HepG2 (cell line): ENCODE data around the gene MCM10. TPM values are rescaled to one million over a fixed set of nuclear protein-coding genes. Genes with fewer than 3 reads are reported as not detected.

Experiments
- ATAC-seq: fragments of 200-7000 bp; cut with Tn5 transposase; 3 replicates; pipeline ENCODE4 v1.9.1; 2020; ENCODE audit warnings: mild to moderate bottlenecking, moderate library complexity
- BruUV-seq: library from RNA; stranded (reverse); fragments of 400-500 nt; replicated peaks from 2 replicates; lab custom pipeline; 2021; lab: Mats Ljungman, UMichigan
- CTCF ChIA-PET: fragments of 300-600 bp; formaldehyde crosslinking; extraction: SDS; loops from one replicate; lab custom pipeline; 2021; ENCODE audit warnings: low total read pairs, inconsistent platforms, low intra/inter-chr PET ratio; lab: Yijun Ruan, JAX
- POLR2A ChIA-PET: fragments of 350-600 bp; sonication (Branson Sonifier 250); formaldehyde crosslinking; loops from one replicate; lab custom pipeline; 2020; ENCODE audit warnings: antibody characterized with exemption, inconsistent platforms; lab: Yijun Ruan, JAX
- DNase-seq: peaks from one replicate; pipeline ENCODE4 v3.0.0-alpha.2; 2015; ENCODE audit warnings: low spot score
- FAIRE-seq: peaks from 3 replicates; lab custom pipeline; 2011; peaks lifted over from hg19 to GRCh38; lab: Jason Lieb, UNC
- H2AFZ ChIP-seq: one replicate; pipeline ENCODE4 v1.6.1; 2011; ENCODE audit warnings: low read length, inconsistent platforms
- H3K27ac ChIP-seq: fragments of 300-600 bp; 3 replicates; pipeline ENCODE4 v1.8.0; 2011; ENCODE audit warnings: mixed run types, mild to moderate bottlenecking, mixed read lengths, low read length, inconsistent platforms; ENCODE audit not compliant: insufficient read depth; ENCODE audit errors: extremely low read length
- H3K27me3 ChIP-seq, 2 experiments: fragments of 200-600 bp in 1 of 2; 2 replicates in 1 of 2; 3 replicates in 1 of 2; pipeline versions ENCODE4 v1.6.0 to v1.8.0; 2011; ENCODE audit warnings: low read length in 2 of 2, mild to moderate bottlenecking in 2 of 2, moderate library complexity in 2 of 2, inconsistent platforms in 1 of 2; ENCODE audit not compliant: insufficient read depth in 2 of 2, control insufficient read depth in 1 of 2
- H3K36me3 ChIP-seq, 2 experiments: fragments of 200-600 bp in 1 of 2; replicated peaks in 1 of 2; 2 replicates in 1 of 2; 3 replicates in 1 of 2; pipeline versions ENCODE4 v1.5.1 to v1.8.0; 2011; ENCODE audit warnings: low read length in 2 of 2, inconsistent platforms in 1 of 2; ENCODE audit not compliant: insufficient read depth in 2 of 2, control insufficient read depth in 1 of 2
- H3K4me1 ChIP-seq: 2 replicates; pipeline ENCODE4 v1.5.1; 2012; ENCODE audit warnings: low read length, inconsistent platforms; ENCODE audit not compliant: insufficient read depth
- H3K4me2 ChIP-seq: 2 replicates; pipeline ENCODE4 v1.6.0; 2011; ENCODE audit warnings: low read depth, low read length, inconsistent platforms
- H3K4me3 ChIP-seq, 3 experiments: fragments of 200-600 bp in 1 of 3; sonication (generic), shearing (Covaris generic) in 1 of 3; replicated peaks in 1 of 3; 2 replicates each; pipeline ENCODE4 v1.5.1; 2011 to 2016; ENCODE audit warnings: low read length in 3 of 3, inconsistent platforms in 2 of 3, low read depth in 2 of 3, mild to moderate bottlenecking in 2 of 3, control low read depth in 1 of 3, mixed read lengths in 1 of 3; ENCODE audit not compliant: insufficient read depth in 1 of 3
- H3K79me2 ChIP-seq: one replicate; pipeline ENCODE4 v1.6.1; 2011; ENCODE audit warnings: low read length, inconsistent platforms; ENCODE audit not compliant: insufficient read depth
- H3K9ac ChIP-seq: 2 replicates; pipeline ENCODE4 v1.6.0; 2011; ENCODE audit warnings: mild to moderate bottlenecking, low read depth, low read length, inconsistent platforms; ENCODE audit not compliant: insufficient read depth
- H3K9me3 ChIP-seq: 2 replicates; pipeline ENCODE4 v1.5.1; 2012; ENCODE audit warnings: mild to moderate bottlenecking, low read length
- H4K20me1 ChIP-seq: 2 replicates; pipeline ENCODE4 v1.6.0; 2011; ENCODE audit warnings: inconsistent platforms, mild to moderate bottlenecking, low read length, moderate library complexity; ENCODE audit not compliant: insufficient read depth
- AGO2 ChIP-seq: fragments of 200-400 bp; formaldehyde crosslinking; optimal IDR thresholded peaks from 2 replicates; pipeline ENCODE3; 2017; ENCODE audit warnings: mild to moderate bottlenecking, low read depth, low read length, moderate library complexity
- MAFK ChIP-seq, 2 experiments: IDR thresholded peaks in 1 of 2; conservative IDR thresholded peaks in 1 of 2; 2 replicates each; pipeline ENCODE4 v1.6.1; 2011; ENCODE audit warnings: improper control_type of control experiment in 2 of 2, low read length in 2 of 2
- RAD51 ChIP-seq: fragments of 450-650 bp; IDR thresholded peaks from 2 replicates; pipeline ENCODE4 v1.6.1; 2016; ENCODE audit warnings: borderline replicate concordance
- SATB2 ChIP-seq: sonication (generic); formaldehyde crosslinking; IDR thresholded peaks from 2 replicates; pipeline ENCODE4 v1.5.0; 2020; ENCODE audit warnings: missing genetic modification reagents
- SNAPC2 ChIP-seq: sonication (generic); formaldehyde crosslinking; IDR thresholded peaks from 2 replicates; pipeline ENCODE4 v1.8.1; 2022; ENCODE audit warnings: mild to moderate bottlenecking, missing genetic modification reagents
- YEATS4 ChIP-seq: sonication (generic); formaldehyde crosslinking; IDR thresholded peaks from 2 replicates; pipeline ENCODE4 v1.4.0; 2020; ENCODE audit warnings: missing genetic modification reagents, borderline replicate concordance
- ZFY ChIP-seq: sonication (generic); formaldehyde crosslinking; IDR thresholded peaks from 2 replicates; pipeline ENCODE4 v1.4.0; 2020; ENCODE audit warnings: missing genetic modification reagents
- ZNF232 ChIP-seq: sonication (generic); formaldehyde crosslinking; IDR thresholded peaks from 2 replicates; pipeline ENCODE4 v1.4.0; 2020; ENCODE audit warnings: missing genetic modification reagents, borderline replicate concordance
- ZNF350 ChIP-seq: sonication (generic); formaldehyde crosslinking; IDR thresholded peaks from 2 replicates; pipeline ENCODE4 v1.4.0; 2020; ENCODE audit warnings: mild to moderate bottlenecking, low read depth, missing genetic modification reagents, borderline replicate concordance
- ZNF441 ChIP-seq: sonication (generic); formaldehyde crosslinking; IDR thresholded peaks from 2 replicates; pipeline ENCODE4 v1.7.0; 2021; ENCODE audit warnings: missing genetic modification reagents, borderline replicate concordance
- ZNF547 ChIP-seq: sonication (generic); formaldehyde crosslinking; IDR thresholded peaks from 2 replicates; pipeline ENCODE4 v1.5.1; 2020; ENCODE audit warnings: mild to moderate bottlenecking, missing genetic modification reagents
- ZNF557 ChIP-seq: sonication (generic); formaldehyde crosslinking; IDR thresholded peaks from 2 replicates; pipeline ENCODE4 v1.4.0; 2020; ENCODE audit warnings: missing genetic modification reagents
- ZNF558 ChIP-seq: sonication (generic); formaldehyde crosslinking; IDR thresholded peaks from 2 replicates; pipeline ENCODE4 v1.9.0; 2022; ENCODE audit warnings: mild to moderate bottlenecking, missing genetic modification reagents, borderline replicate concordance
- ZNF678 ChIP-seq: sonication (generic); formaldehyde crosslinking; IDR thresholded peaks from 2 replicates; pipeline ENCODE4 v1.4.0; 2020; ENCODE audit warnings: mild to moderate bottlenecking, missing genetic modification reagents
- WGBS: methylation state at CpG from one replicate; pipeline ENCODE4 v1.1.6; 2017; ENCODE audit warnings: low lambda C conversion rate; 5-methylcytosine and 5-hydroxymethylcytosine counted together
- in situ Hi-C: cut with HindIII; loops from 2 replicates; pipeline ENCODE4 v1.10.0; 2017; ENCODE audit warnings: low pct_unique_long_range_greater_than_20kb; ENCODE audit not compliant: extremely low pct_ligation_motif_present
- intact Hi-C: fragments of 100-400 bp; cut with micrococcal nuclease; formaldehyde crosslinking; loops from one replicate; pipeline ENCODE4 v1.10.0; 2022; ENCODE audit not compliant: unreplicated experiment
- polyA plus RNA-seq, 8 experiments: library from polyadenylated mRNA; depleted of rRNA in 3 of 8; stranded (reverse) in 7 of 8; unstranded in 1 of 8; fragments of >200 nt; fragmentation: Illumina TruSeq in 4 of 8; extraction: Trizol in 4 of 8; gene quantifications; 2 replicates each; pipeline versions ENCODE4 v1.2.1 to v1.2.3, GENCODE V29; 2011 to 2016; ENCODE audit warnings: low read depth in 4 of 8, missing spikeins in 1 of 8, mixed read lengths in 1 of 8; ENCODE audit not compliant: insufficient read depth in 1 of 8
- total RNA-seq, 5 experiments: library from RNA; depleted of rRNA; stranded (reverse); fragments of >200 nt; fragmentation: Illumina TruSeq; extraction: Trizol; gene quantifications; 2 replicates each; pipeline ENCODE4 v1.2.3, GENCODE V29; 2016; ENCODE audit warnings: low read depth in 1 of 5
- TF ChIP-seq, protein P1 (sequence below): sonication (generic); formaldehyde crosslinking; IDR thresholded peaks from 2 replicates; pipeline ENCODE4 v1.4.0; 2020; ENCODE audit warnings: missing genetic modification reagents; ENCODE audit errors: not compliant biosample characterization
- TF ChIP-seq, protein P2 (sequence below): sonication (generic); formaldehyde crosslinking; IDR thresholded peaks from 2 replicates; pipeline ENCODE4 v1.4.0; 2020; ENCODE audit warnings: missing genetic modification reagents
- TF ChIP-seq, protein P3 (sequence below): sonication (generic); formaldehyde crosslinking; IDR thresholded peaks from 2 replicates; pipeline ENCODE4 v1.4.0; 2020; ENCODE audit warnings: missing genetic modification reagents
- TF ChIP-seq, protein P4 (sequence below): sonication (generic); formaldehyde crosslinking; IDR thresholded peaks from 2 replicates; pipeline ENCODE4 v1.4.0; 2020; ENCODE audit warnings: missing genetic modification reagents
- TF ChIP-seq, protein P5 (sequence below): IDR thresholded peaks from 2 replicates; pipeline ENCODE4 v1.6.1; 2016; ENCODE audit warnings: missing compliant biosample characterization, missing genetic modification reagents, borderline replicate concordance

Gene MCM10
- total and polyA plus RNA-seq, 2 of the 13 experiments (the other 11 are each of a cell fraction or from before 2014, with no cell fraction given), result 2.8 to 31.3 TPM

DNA sequence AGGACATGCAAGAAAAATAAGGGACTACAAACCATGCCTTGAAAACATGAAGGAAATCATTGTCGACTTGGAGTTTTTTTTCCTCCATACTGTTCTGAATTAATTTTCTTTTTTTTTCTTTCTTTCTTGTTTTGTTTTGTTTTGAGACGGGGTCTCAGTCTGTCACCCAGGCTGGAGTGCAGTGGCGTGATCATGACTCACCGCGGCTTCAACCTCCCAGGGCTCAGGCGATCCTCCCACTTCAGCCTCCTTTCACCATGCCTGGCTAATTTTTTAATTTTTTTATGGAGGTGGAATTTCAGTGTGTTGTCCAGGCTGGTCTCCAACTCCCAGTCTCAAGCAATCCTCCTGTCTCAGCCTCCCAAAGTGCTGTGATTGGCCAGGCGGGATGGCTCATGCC lies 61.2 kb downstream of the MCM10 start:
- POLR2A ChIA-PET, result no interaction called here
- 0 out of 2 replicates have a peak overlapping the region, but pooled peaks have one; percentile 30 for H3K4me2 ChIP-seq
- H3K27me3 ChIP-seq, result no peaks in the 10 kb centered on the region
- ATAC-seq, result no peak
- BruUV-seq, result no TSS peak
- H3K27ac ChIP-seq, result no peak overlapping the region
- H3K4me3 ChIP-seq, result no peak overlapping the region
- peaks cover 17% of the 10 kb centered on the region; the same call in 1 of the 2 replicates for H3K4me1 ChIP-seq
- H3K79me2 ChIP-seq, result no peaks in the 10 kb centered on the region
- no peak for FAIRE-seq
- in situ Hi-C loops, result no loop called here
- H4K20me1 ChIP-seq, result no peaks in the 10 kb centered on the region
- WGBS, result 78% methylated on average over 7 of the region's 7 CpGs
- intact Hi-C loops, result loop anchor here (10.0 kb wide), 1 partner anchor 52 kb away; no protein-coding TSS in a partner anchor
- H3K36me3 ChIP-seq, result no peaks in the 10 kb centered on the region
- H3K9ac ChIP-seq, result no peak overlapping the region
- no peaks in the 10 kb centered on the region for H3K9me3 ChIP-seq
- no peak for DNase-seq
- CTCF ChIA-PET, result no interaction called here
- no peak overlapping the region for H2AFZ ChIP-seq
- TF ChIP-seq ZNF232 (CRISPR knock-in tag), result no peak
- TF ChIP-seq MAFK (conservative IDR thresholded peaks at IDR 0.05 in 1 of 2, IDR thresholded peaks at IDR 0.05 in 1 of 2; ENCODE audit: low read length in 2 of 2), result no peak
- TF ChIP-seq ZNF547, result no peak
- TF ChIP-seq, protein P1, sequence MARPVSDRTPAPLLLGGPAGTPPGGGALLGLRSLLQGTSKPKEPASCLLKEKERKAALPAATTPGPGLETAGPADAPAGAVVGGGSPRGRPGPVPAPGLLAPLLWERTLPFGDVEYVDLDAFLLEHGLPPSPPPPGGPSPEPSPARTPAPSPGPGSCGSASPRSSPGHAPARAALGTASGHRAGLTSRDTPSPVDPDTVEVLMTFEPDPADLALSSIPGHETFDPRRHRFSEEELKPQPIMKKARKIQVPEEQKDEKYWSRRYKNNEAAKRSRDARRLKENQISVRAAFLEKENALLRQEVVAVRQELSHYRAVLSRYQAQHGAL, result no peak
- no peak for TF ChIP-seq ZNF678 (CRISPR knock-in tag)
- TF ChIP-seq, protein P2, sequence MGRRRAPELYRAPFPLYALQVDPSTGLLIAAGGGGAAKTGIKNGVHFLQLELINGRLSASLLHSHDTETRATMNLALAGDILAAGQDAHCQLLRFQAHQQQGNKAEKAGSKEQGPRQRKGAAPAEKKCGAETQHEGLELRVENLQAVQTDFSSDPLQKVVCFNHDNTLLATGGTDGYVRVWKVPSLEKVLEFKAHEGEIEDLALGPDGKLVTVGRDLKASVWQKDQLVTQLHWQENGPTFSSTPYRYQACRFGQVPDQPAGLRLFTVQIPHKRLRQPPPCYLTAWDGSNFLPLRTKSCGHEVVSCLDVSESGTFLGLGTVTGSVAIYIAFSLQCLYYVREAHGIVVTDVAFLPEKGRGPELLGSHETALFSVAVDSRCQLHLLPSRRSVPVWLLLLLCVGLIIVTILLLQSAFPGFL (CRISPR knock-in tag), result no peak
- no peak for TF ChIP-seq ZNF441
- no peak for TF ChIP-seq SNAPC2
- TF ChIP-seq ZNF350 (CRISPR knock-in tag), result no peak
- no peak for TF ChIP-seq SATB2 (CRISPR knock-in tag)
- TF ChIP-seq YEATS4 (CRISPR knock-in tag), result no peak
- no peak for TF ChIP-seq ZNF557
- TF ChIP-seq, protein P3, sequence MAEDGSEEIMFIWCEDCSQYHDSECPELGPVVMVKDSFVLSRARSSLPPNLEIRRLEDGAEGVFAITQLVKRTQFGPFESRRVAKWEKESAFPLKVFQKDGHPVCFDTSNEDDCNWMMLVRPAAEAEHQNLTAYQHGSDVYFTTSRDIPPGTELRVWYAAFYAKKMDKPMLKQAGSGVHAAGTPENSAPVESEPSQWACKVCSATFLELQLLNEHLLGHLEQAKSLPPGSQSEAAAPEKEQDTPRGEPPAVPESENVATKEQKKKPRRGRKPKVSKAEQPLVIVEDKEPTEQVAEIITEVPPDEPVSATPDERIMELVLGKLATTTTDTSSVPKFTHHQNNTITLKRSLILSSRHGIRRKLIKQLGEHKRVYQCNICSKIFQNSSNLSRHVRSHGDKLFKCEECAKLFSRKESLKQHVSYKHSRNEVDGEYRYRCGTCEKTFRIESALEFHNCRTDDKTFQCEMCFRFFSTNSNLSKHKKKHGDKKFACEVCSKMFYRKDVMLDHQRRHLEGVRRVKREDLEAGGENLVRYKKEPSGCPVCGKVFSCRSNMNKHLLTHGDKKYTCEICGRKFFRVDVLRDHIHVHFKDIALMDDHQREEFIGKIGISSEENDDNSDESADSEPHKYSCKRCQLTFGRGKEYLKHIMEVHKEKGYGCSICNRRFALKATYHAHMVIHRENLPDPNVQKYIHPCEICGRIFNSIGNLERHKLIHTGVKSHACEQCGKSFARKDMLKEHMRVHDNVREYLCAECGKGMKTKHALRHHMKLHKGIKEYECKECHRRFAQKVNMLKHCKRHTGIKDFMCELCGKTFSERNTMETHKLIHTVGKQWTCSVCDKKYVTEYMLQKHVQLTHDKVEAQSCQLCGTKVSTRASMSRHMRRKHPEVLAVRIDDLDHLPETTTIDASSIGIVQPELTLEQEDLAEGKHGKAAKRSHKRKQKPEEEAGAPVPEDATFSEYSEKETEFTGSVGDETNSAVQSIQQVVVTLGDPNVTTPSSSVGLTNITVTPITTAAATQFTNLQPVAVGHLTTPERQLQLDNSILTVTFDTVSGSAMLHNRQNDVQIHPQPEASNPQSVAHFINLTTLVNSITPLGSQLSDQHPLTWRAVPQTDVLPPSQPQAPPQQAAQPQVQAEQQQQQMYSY (CRISPR knock-in tag), result no peak
- TF ChIP-seq, protein P4, sequence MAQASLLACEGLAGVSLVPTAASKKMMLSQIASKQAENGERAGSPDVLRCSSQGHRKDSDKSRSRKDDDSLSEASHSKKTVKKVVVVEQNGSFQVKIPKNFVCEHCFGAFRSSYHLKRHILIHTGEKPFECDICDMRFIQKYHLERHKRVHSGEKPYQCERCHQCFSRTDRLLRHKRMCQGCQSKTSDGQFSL (CRISPR knock-in tag), result no peak
- TF ChIP-seq RAD51, result no peak
- TF ChIP-seq, protein P5, sequence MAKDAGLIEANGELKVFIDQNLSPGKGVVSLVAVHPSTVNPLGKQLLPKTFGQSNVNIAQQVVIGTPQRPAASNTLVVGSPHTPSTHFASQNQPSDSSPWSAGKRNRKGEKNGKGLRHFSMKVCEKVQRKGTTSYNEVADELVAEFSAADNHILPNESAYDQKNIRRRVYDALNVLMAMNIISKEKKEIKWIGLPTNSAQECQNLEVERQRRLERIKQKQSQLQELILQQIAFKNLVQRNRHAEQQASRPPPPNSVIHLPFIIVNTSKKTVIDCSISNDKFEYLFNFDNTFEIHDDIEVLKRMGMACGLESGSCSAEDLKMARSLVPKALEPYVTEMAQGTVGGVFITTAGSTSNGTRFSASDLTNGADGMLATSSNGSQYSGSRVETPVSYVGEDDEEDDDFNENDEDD (CRISPR knock-in tag), result no peak
- no peak for TF ChIP-seq ZFY
- TF ChIP-seq AGO2, result no peak
- TF ChIP-seq ZNF558, result no peak
